ENCODE results near the gene GUCY1A2.

GUCY1A2 gene

GRCh38 chr11:106642331-106642730 is 375.9 kb downstream of the GUCY1A2 start:
- no peak for DNase-seq (ENCODE audit: low read depth)

- DNase-seq (ENCODE audit: low read depth): no peak
These were observed 386.0 kb downstream of the GUCY1A2 start for GRCh38 chr11:106632283-106632682.

GRCh38 chr11:106627694-106628093 is 390.6 kb downstream of the GUCY1A2 start:
- no peak for DNase-seq (ENCODE audit: low read depth)

- DNase-seq (ENCODE audit: low read depth): no peak
These were observed 392.7 kb downstream of the GUCY1A2 start for GRCh38 chr11:106625566-106625965.

GRCh38 chr11:106624377-106624776 is 393.9 kb downstream of the GUCY1A2 start:
- no peak for DNase-seq (ENCODE audit: low read depth)

Data from activated T-cell treated with anti-CD3 and anti-CD28 coated beads for 24 hours (primary cell).